HepG2 (cell line): ENCODE data around the gene TTC5. TPM values are rescaled to one million over a fixed set of nuclear protein-coding genes. Genes with fewer than 3 reads are reported as not detected.

Source experiments
- BRD4 ChIP-seq: sonication (generic); formaldehyde crosslinking; IDR thresholded peaks from 2 replicates; pipeline ENCODE4 v1.4.0; 2020; ENCODE audit warnings: missing genetic modification reagents
- ELF1 ChIP-seq: sonication (generic); formaldehyde crosslinking; IDR thresholded peaks from 2 replicates; pipeline ENCODE4 v1.4.0; 2020; ENCODE audit warnings: missing genetic modification reagents
- HDAC6 ChIP-seq: fragments of 200-600 bp; sonication (generic); IDR thresholded peaks from 2 replicates; pipeline ENCODE4 v1.7.0; 2017; ENCODE audit warnings: mild to moderate bottlenecking, antibody characterized with exemption, low read length, low read depth
- KAT7 ChIP-seq: IDR thresholded peaks from 2 replicates; pipeline ENCODE4 v1.6.1; 2018; ENCODE audit warnings: borderline replicate concordance, missing compliant biosample characterization
- NONO ChIP-seq, 2 experiments: fragments of 450-650 bp in 1 of 2; sonication (generic) in 1 of 2; formaldehyde crosslinking in 1 of 2; IDR thresholded peaks in 1 of 2; conservative IDR thresholded peaks in 1 of 2; 2 replicates each; pipeline versions ENCODE4 v1.6.1 to v1.8.0; 2017 to 2022; ENCODE audit warnings: mild to moderate bottlenecking in 1 of 2, missing genetic modification reagents in 1 of 2, moderate library complexity in 1 of 2
- NR2F2 ChIP-seq: IDR thresholded peaks from 2 replicates; pipeline ENCODE4 v1.6.1; 2012; ENCODE audit warnings: low read depth, inconsistent platforms, borderline replicate concordance
- PAF1 ChIP-seq: IDR thresholded peaks from 2 replicates; pipeline ENCODE4 v1.6.1; 2016; ENCODE audit warnings: missing genetic modification reagents, missing compliant biosample characterization
- PAX8 ChIP-seq: sonication (generic); formaldehyde crosslinking; IDR thresholded peaks from 2 replicates; pipeline ENCODE4 v1.8.0; 2022; ENCODE audit warnings: mild to moderate bottlenecking, missing genetic modification reagents, borderline replicate concordance
- ZNF274 ChIP-seq: sonication (generic); formaldehyde crosslinking; IDR thresholded peaks from 2 replicates; pipeline ENCODE4 v1.5.1; 2020; ENCODE audit warnings: mild to moderate bottlenecking, missing genetic modification reagents
- ZNF615 ChIP-seq: sonication (generic); formaldehyde crosslinking; IDR thresholded peaks from 2 replicates; pipeline ENCODE4 v1.5.0; 2020; ENCODE audit warnings: mild to moderate bottlenecking, missing genetic modification reagents, borderline replicate concordance
- ZNF747 ChIP-seq: sonication (generic); formaldehyde crosslinking; IDR thresholded peaks from 2 replicates; pipeline ENCODE4 v1.8.1; 2023; ENCODE audit warnings: missing genetic modification reagents, mild to moderate bottlenecking, borderline replicate concordance
- polyA plus RNA-seq, 8 experiments: library from polyadenylated mRNA; depleted of rRNA in 3 of 8; stranded (reverse) in 7 of 8; unstranded in 1 of 8; fragments of >200 nt; fragmentation: Illumina TruSeq in 4 of 8; extraction: Trizol in 4 of 8; gene quantifications; 2 replicates each; pipeline versions ENCODE4 v1.2.1 to v1.2.3, GENCODE V29; 2011 to 2016; ENCODE audit warnings: low read depth in 4 of 8, missing spikeins in 1 of 8, mixed read lengths in 1 of 8; ENCODE audit not compliant: insufficient read depth in 1 of 8
- total RNA-seq, 5 experiments: library from RNA; depleted of rRNA; stranded (reverse); fragments of >200 nt; fragmentation: Illumina TruSeq; extraction: Trizol; gene quantifications; 2 replicates each; pipeline ENCODE4 v1.2.3, GENCODE V29; 2016; ENCODE audit warnings: low read depth in 1 of 5
- TF ChIP-seq, protein P1 (sequence below): sonication (generic); formaldehyde crosslinking; IDR thresholded peaks from 2 replicates; pipeline ENCODE4 v1.4.0; 2020; ENCODE audit warnings: mild to moderate bottlenecking, low read depth, missing genetic modification reagents
- TF ChIP-seq, protein P2 (sequence below): sonication (generic); formaldehyde crosslinking; IDR thresholded peaks from 2 replicates; pipeline ENCODE4 v1.4.0; 2020; ENCODE audit warnings: mild to moderate bottlenecking, low read depth, missing genetic modification reagents
- TF ChIP-seq, protein P3 (sequence below): sonication (generic); formaldehyde crosslinking; IDR thresholded peaks from 2 replicates; pipeline ENCODE4 v1.4.0; 2020; ENCODE audit warnings: missing genetic modification reagents
- TF ChIP-seq, protein P4 (sequence below): sonication (generic); formaldehyde crosslinking; IDR thresholded peaks from 2 replicates; pipeline ENCODE4 v1.4.0; 2020; ENCODE audit warnings: missing genetic modification reagents, borderline replicate concordance
- TF ChIP-seq, protein P5 (sequence below): sonication (generic); formaldehyde crosslinking; IDR thresholded peaks from 2 replicates; pipeline ENCODE4 v1.5.0; 2020; ENCODE audit warnings: missing genetic modification reagents, mild to moderate bottlenecking, borderline replicate concordance
- TF ChIP-seq, protein P6 (sequence below): IDR thresholded peaks from 2 replicates; pipeline ENCODE4 v1.6.1; 2016

The TTC5 gene
- total and polyA plus RNA-seq, 2 of the 13 experiments (the other 11 are each of a cell fraction or from before 2014, with no cell fraction given), result 8.7 to 28.5 TPM

DNA sequence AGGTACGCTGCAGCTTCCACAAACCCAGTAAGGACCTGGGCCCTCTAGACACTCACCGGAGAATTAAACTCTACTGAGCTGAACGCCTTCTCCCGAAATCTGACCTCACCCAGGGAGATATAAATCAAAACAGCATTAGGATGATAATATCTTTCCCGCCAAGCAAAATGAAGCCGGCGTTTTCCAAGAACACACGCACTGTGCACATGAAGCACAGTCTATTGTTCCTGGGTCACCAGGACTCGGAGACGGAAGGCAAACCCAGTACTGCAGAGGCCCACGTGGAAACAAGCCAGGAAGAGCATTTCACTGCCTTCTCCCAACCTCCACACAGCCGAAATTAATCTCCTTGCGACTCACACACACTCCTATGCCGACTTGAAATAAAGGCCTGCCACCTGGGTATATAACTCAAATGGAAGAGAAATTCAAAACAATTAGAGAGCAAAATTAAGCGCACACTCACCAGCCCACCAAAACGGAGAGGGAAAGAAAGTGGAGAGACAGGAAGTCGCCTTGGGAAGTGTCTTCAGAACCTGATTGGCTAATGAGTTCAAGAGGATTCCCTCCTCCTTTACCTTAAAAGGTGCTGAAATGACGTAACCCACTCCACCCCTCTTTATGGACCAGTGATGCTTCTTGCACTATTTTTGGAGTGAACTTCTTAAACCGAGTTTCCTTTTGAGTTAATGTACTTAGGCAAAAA is 27.2 kb upstream of the TTC5 start, which contains the start of gene CCNB1IP1 (continued):
- TF ChIP-seq, protein P1, sequence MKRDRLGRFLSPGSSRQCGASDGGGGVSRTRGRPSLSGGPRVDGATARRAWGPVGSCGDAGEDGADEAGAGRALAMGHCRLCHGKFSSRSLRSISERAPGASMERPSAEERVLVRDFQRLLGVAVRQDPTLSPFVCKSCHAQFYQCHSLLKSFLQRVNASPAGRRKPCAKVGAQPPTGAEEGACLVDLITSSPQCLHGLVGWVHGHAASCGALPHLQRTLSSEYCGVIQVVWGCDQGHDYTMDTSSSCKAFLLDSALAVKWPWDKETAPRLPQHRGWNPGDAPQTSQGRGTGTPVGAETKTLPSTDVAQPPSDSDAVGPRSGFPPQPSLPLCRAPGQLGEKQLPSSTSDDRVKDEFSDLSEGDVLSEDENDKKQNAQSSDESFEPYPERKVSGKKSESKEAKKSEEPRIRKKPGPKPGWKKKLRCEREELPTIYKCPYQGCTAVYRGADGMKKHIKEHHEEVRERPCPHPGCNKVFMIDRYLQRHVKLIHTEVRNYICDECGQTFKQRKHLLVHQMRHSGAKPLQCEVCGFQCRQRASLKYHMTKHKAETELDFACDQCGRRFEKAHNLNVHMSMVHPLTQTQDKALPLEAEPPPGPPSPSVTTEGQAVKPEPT, result no peak
- TF ChIP-seq PAF1 (CRISPR knock-in tag), result no peak
- TF ChIP-seq, protein P2, sequence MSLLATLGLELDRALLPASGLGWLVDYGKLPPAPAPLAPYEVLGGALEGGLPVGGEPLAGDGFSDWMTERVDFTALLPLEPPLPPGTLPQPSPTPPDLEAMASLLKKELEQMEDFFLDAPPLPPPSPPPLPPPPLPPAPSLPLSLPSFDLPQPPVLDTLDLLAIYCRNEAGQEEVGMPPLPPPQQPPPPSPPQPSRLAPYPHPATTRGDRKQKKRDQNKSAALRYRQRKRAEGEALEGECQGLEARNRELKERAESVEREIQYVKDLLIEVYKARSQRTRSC, result no peak
- TF ChIP-seq BRD4 (CRISPR knock-in tag), result no peak
- 0 out of 2 replicates have a peak, but pooled peaks have one; percentile 13 for TF ChIP-seq KAT7
- 0 out of 2 replicates have a peak, but pooled peaks have one; percentile 32 for TF ChIP-seq ZNF747 (CRISPR knock-in tag)
- peak; percentile 73 for TF ChIP-seq ZNF274
- peak; percentile 44; the same call in 1 of the 2 replicates for TF ChIP-seq ZNF615 (CRISPR knock-in tag)
- TF ChIP-seq, protein P3, sequence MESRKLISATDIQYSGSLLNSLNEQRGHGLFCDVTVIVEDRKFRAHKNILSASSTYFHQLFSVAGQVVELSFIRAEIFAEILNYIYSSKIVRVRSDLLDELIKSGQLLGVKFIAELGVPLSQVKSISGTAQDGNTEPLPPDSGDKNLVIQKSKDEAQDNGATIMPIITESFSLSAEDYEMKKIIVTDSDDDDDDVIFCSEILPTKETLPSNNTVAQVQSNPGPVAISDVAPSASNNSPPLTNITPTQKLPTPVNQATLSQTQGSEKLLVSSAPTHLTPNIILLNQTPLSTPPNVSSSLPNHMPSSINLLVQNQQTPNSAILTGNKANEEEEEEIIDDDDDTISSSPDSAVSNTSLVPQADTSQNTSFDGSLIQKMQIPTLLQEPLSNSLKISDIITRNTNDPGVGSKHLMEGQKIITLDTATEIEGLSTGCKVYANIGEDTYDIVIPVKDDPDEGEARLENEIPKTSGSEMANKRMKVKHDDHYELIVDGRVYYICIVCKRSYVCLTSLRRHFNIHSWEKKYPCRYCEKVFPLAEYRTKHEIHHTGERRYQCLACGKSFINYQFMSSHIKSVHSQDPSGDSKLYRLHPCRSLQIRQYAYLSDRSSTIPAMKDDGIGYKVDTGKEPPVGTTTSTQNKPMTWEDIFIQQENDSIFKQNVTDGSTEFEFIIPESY (CRISPR knock-in tag), result no peak
- TF ChIP-seq, protein P4, sequence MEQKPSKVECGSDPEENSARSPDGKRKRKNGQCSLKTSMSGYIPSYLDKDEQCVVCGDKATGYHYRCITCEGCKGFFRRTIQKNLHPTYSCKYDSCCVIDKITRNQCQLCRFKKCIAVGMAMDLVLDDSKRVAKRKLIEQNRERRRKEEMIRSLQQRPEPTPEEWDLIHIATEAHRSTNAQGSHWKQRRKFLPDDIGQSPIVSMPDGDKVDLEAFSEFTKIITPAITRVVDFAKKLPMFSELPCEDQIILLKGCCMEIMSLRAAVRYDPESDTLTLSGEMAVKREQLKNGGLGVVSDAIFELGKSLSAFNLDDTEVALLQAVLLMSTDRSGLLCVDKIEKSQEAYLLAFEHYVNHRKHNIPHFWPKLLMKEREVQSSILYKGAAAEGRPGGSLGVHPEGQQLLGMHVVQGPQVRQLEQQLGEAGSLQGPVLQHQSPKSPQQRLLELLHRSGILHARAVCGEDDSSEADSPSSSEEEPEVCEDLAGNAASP (CRISPR knock-in tag), result peak; percentile 24; the same call in 1 of the 2 replicates
- TF ChIP-seq, protein P5, sequence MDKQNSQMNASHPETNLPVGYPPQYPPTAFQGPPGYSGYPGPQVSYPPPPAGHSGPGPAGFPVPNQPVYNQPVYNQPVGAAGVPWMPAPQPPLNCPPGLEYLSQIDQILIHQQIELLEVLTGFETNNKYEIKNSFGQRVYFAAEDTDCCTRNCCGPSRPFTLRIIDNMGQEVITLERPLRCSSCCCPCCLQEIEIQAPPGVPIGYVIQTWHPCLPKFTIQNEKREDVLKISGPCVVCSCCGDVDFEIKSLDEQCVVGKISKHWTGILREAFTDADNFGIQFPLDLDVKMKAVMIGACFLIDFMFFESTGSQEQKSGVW, result no peak
- no peak for TF ChIP-seq NONO (IDR thresholded peaks at IDR 0.05)
- no peak for TF ChIP-seq NONO (CRISPR knock-in tag; conservative IDR thresholded peaks at IDR 0.05)
- TF ChIP-seq HDAC6, result no peak
- peak; percentile 78 for TF ChIP-seq ELF1 (CRISPR knock-in tag)
- TF ChIP-seq, protein P6, sequence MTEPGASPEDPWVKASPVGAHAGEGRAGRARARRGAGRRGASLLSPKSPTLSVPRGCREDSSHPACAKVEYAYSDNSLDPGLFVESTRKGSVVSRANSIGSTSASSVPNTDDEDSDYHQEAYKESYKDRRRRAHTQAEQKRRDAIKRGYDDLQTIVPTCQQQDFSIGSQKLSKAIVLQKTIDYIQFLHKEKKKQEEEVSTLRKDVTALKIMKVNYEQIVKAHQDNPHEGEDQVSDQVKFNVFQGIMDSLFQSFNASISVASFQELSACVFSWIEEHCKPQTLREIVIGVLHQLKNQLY (CRISPR knock-in tag), result no peak
- TF ChIP-seq NR2F2, result 0 out of 2 replicates have a peak, but pooled peaks have one; percentile 35
- no peak for TF ChIP-seq PAX8
